Heart left ventricle (tissue), 16 donors: ENCODE results near the gene CPM. TPM values are rescaled to one million over a fixed set of nuclear protein-coding genes. Genes with fewer than 3 reads are reported as not detected.
"Not testable (repeated sequence)": the region's sequence is repeated elsewhere in the genome, so short reads cannot be mapped to it uniquely, and the experiment has no call there.

Experiments
- ATAC-seq, 4 donors: fragments of 200-7000 bp; cut with Tn5 transposase; one replicate each; pipeline ENCODE4 v1.9.1; 2020 to 2022; ENCODE audit warnings: moderate library complexity in 4 of 4, mild to moderate bottlenecking in 3 of 4, moderate number of reproducible peaks in 1 of 4
- DNase-seq, 5 donors: peaks; one replicate each; pipeline ENCODE4 v3.0.0-alpha.2; 2020
- H3K27ac ChIP-seq, 12 donors: fragments of 200-600 bp; sonication (generic) in 4 of 12; one replicate each; pipeline versions ENCODE4 v1.5.0 to v1.8.0; 2016 to 2022; ENCODE audit warnings: mild to moderate bottlenecking in 2 of 12
- H3K27me3 ChIP-seq, 9 donors: fragments of 200-600 bp; sonication (generic) in 2 of 9; one replicate each; pipeline versions ENCODE4 v1.5.1 to v1.8.0; 2016 to 2022; ENCODE audit warnings: mild to moderate bottlenecking in 3 of 9
- H3K36me3 ChIP-seq, 9 donors: fragments of 200-600 bp; sonication (generic) in 2 of 9; one replicate each; pipeline versions ENCODE4 v1.5.0 to v1.8.0; 2018 to 2022; ENCODE audit warnings: mild to moderate bottlenecking in 2 of 9
- H3K4me1 ChIP-seq, 12 donors: fragments of 200-600 bp; sonication (generic) in 4 of 12; one replicate each; pipeline versions ENCODE4 v1.5.0 to v1.8.0; 2016 to 2022; ENCODE audit warnings: mild to moderate bottlenecking in 3 of 12
- H3K4me3 ChIP-seq, 12 donors: fragments of 200-600 bp; sonication (generic) in 4 of 12; one replicate each; pipeline versions ENCODE4 v1.5.0 to v1.8.0; 2017 to 2022; ENCODE audit warnings: mild to moderate bottlenecking in 9 of 12, moderate library complexity in 4 of 12
- H3K9me3 ChIP-seq, 12 donors: fragments of 200-600 bp; sonication (generic) in 4 of 12; one replicate each; pipeline versions ENCODE4 v1.5.0 to v1.8.0; 2016 to 2022; ENCODE audit warnings: mild to moderate bottlenecking in 1 of 12
- POLR2A ChIP-seq, 2 donors: fragments of 450-650 bp; IDR thresholded peaks; one replicate each; pipeline ENCODE4 v1.6.1; 2017; ENCODE audit warnings: antibody characterized with exemption in 2 of 2, mild to moderate bottlenecking in 2 of 2, moderate library complexity in 2 of 2
- WGBS, 4 donors: extraction: QIAGEN DNeasy Blood & Tissue Kit in 2 of 4; methylation state at CpG; one replicate each; pipeline versions ENCODE4 v1.1.5 to v1.1.7; 2013 to 2018; 5-methylcytosine and 5-hydroxymethylcytosine counted together
- intact Hi-C, 10 donors: fragments of 100-400 bp; cut with DNase I; formaldehyde crosslinking; loops; one replicate each; pipeline versions ENCODE4 v1.11.1 to v1.14.2; 2022
- polyA plus RNA-seq, 2 donors: library from polyadenylated mRNA; stranded (reverse); fragments of 200-250 nt; gene quantifications; one replicate each; pipeline ENCODE4 v1.2.3, GENCODE V29; 2013
- total RNA-seq, 9 donors: library from RNA; depleted of rRNA in 2 of 9; stranded (reverse); fragments of >200 nt in 2 of 9; fragmentation: NEBNext Ultra II Directional in 3 of 9; extraction: Animal tissue kit (Norgen Biotek cat#: 25700) in 3 of 9; gene quantifications; one replicate each; pipeline versions ENCODE4 v1.1.0 to v1.2.4, GENCODE V29; 2016 to 2023
- TF ChIP-seq, protein P1 (sequence below), 12 donors: fragments of 200-600 bp; sonication (generic) in 4 of 12; IDR thresholded peaks; one replicate each; pipeline versions ENCODE4 v1.5.0 to v1.8.0; 2018 to 2022; ENCODE audit warnings: antibody characterized with exemption in 12 of 12, mild to moderate bottlenecking in 5 of 12
- donor health status: ischemic (EF 13 %, LVEDD 7.1; RV severe dilation, severe dysfunction).
- donor health status: healthy with polysubstance abuse.
- donor health status: DM: no; HTN: yes; CAD: no.
- donor health status: DM: no; HTN: no; CAD: no.
- donor health status: ischemic (EF 25% LVEDD 6.9; RV normal size, moderate dysfunction).
- donor health status: ischemic (EF 25% LVEDD 5.7; RV mildly dilated, moderate dysfunction).
- donor health status: healthy.
- donor health status: DM: yes; HTN: yes; CAD: no.
- donor health status: ischemic (EF 35%, LVEDD 5.7; RV mildly dilated, moderate dysfunction).
- donor health status: nonischemic (EF 11% LVEDD 7.7; RV severe dilation, severe dysfunction).
- donor health status: DM: yes; HTN: yes; CAD: no.
- donor health status: PGD.
- donor health status: ischemic (EF 29% LVEDD 5.4; RV normal size, mild dysfunction).
- donor health status: nonischemic (EF 23%, LVEDD 6.1; RV moderate dilation, normal function).

The CPM gene
- total and polyA plus RNA-seq, 11 donors, result 2.0 to 25.4 (median 8.8) TPM

- 93 to 97% (median 95%) methylated on average over 16 of the region's 16 CpGs for WGBS, 4 donors
- Histone ChIP-seq H3K36me3 (peaks cover 0 to 100% (median 100%) of the 10 kb centered on the region in 9 donors), H3K4me1 (peaks cover 0 to 15% (median 2%) of the 10 kb centered on the region in 12 donors), H3K4me3 (no peak overlapping the region), H3K27me3 (no peaks in the 10 kb centered on the region), H3K27ac (no peak overlapping the region), H3K9me3 (no peaks in the 10 kb centered on the region)
- ATAC-seq (no peak), DNase-seq (no peak)
- TF ChIP-seq, protein P1, sequence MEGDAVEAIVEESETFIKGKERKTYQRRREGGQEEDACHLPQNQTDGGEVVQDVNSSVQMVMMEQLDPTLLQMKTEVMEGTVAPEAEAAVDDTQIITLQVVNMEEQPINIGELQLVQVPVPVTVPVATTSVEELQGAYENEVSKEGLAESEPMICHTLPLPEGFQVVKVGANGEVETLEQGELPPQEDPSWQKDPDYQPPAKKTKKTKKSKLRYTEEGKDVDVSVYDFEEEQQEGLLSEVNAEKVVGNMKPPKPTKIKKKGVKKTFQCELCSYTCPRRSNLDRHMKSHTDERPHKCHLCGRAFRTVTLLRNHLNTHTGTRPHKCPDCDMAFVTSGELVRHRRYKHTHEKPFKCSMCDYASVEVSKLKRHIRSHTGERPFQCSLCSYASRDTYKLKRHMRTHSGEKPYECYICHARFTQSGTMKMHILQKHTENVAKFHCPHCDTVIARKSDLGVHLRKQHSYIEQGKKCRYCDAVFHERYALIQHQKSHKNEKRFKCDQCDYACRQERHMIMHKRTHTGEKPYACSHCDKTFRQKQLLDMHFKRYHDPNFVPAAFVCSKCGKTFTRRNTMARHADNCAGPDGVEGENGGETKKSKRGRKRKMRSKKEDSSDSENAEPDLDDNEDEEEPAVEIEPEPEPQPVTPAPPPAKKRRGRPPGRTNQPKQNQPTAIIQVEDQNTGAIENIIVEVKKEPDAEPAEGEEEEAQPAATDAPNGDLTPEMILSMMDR (IDR thresholded peaks at IDR 0.05), result no peak
- TF ChIP-seq POLR2A (IDR thresholded peaks at IDR 0.05), result no peak
- intact Hi-C loops, result no loop called here
Observed at GRCh38 chr12:68824597-68825250, 108.2 kb downstream of the CPM start.

DNA sequence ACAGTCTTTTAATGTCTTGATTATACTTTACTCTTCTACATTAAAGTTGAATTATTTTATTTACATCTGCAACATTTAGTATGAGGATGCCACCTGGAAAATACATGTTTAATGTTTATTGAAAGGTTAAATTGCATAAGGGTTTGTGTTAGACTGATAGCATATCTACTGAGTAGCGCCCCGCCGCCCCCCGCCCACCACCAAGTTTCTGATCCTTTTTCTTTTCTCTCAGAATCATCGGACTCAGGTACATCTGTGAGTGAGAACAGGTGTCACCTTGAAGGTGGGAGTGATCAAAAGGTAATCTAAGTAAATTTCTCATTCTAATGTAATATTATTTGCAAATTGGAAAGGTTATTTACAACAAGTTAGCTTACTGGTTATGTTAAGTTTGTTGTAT is 108.8 kb downstream of the CPM start:
- ATAC-seq (no peak), DNase-seq (no peak)
- TF ChIP-seq, protein P1 (IDR thresholded peaks at IDR 0.05), result no peak
- no peak for TF ChIP-seq POLR2A (IDR thresholded peaks at IDR 0.05)
- intact Hi-C loops, result no loop called here
- Histone ChIP-seq H3K4me3 (no peak overlapping the region), H3K9me3 (no peaks in the 10 kb centered on the region), H3K36me3 (peaks cover 0 to 100% (median 100%) of the 10 kb centered on the region in 9 donors), H3K27ac (no peak overlapping the region), H3K27me3 (no peaks in the 10 kb centered on the region), H3K4me1 (peaks cover 0 to 15% (median 3%) of the 10 kb centered on the region in 12 donors)
- WGBS, 4 donors, result 93 to 96% (median 94%) methylated on average over 5 of the region's 5 CpGs

DNA sequence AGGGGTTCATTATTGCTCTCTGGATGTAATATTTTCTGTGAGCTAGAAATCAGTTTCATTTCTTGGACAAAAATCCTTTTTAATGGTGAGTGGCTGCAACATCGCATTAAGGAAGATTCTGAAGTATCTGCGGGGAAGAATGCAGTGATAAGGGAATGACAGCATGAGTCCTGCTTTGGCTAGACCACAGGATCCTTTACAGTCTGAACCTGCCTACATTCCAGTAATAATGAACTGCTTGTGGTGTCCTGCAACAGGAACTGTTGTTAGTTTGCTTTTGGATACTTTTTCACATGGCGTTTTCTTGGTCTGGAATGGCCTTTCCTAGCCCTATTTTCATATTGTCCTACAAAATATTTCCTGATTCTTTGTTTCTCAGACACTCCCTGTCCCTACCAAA is 109.3 kb downstream of the CPM start:
- Histone ChIP-seq H3K27me3 (no peaks in the 10 kb centered on the region), H3K4me3 (no peak overlapping the region), H3K9me3 (no peaks in the 10 kb centered on the region), H3K4me1 (peaks cover 0 to 15% (median 3%) of the 10 kb centered on the region in 12 donors), H3K36me3 (peaks cover 0 to 100% (median 100%) of the 10 kb centered on the region in 9 donors), H3K27ac (no peak overlapping the region)
- 43 to 49% (median 45%) methylated on average over 3 of the region's 3 CpGs for WGBS, 4 donors
- no peak for TF ChIP-seq POLR2A (IDR thresholded peaks at IDR 0.05)
- TF ChIP-seq, protein P1 (IDR thresholded peaks at IDR 0.05), result no peak
- ATAC-seq, result no peak
- intact Hi-C loops, result no loop called here
- no peak for DNase-seq

DNA sequence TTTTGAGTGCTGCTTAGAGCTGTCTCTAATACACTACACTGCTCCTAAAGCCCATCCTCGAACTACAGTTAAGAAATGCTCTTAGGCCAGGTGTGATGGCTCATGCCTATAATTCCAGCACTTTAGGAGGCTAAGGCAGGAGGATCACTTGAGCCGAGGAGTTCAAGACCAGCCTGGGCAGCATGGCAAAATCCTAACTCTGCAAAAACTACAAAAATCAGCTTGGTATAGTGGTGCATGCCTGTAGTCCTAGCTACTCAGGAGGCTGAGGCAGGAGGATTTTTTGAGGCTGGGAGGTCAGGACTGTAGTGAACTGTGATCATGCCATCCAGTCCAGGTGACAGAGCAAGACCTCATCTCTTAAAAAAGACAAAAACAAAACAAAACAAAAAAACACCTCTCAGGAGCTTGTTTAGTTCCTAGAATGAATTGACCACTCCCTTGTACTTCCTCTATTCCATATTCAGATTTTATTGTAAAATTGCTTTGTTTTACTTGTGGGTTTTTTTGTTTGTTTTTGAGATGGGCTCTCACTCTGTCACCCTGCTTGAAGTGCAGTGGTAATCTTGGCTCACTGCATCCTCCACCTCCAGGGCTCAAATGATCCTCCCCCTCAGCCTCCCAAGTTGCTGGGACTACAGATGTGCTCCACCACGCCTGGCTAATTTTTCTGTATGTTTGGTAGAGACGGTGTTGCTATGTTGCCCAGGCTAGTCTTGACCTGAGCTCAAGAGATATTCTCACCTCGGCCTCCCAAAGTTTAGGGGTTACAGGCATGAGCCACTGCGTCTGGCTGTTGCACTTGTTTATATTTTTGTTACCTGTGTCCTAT is 111.4 kb downstream of the CPM start:
- ATAC-seq (no peak), DNase-seq (no peak)
- no peaks in the 10 kb centered on the region for H3K27me3 ChIP-seq
- H3K4me1 ChIP-seq, result peaks cover 0 to 15% (median 3%) of the 10 kb centered on the region in 12 donors
- H3K4me3 ChIP-seq, result no peak overlapping the region
- intact Hi-C loops, result no loop called here
- H3K9me3 ChIP-seq, result no peaks in the 10 kb centered on the region
- WGBS, 4 donors, result 94 to 96% (median 95%) methylated on average over 6 of the region's 6 CpGs
- H3K27ac ChIP-seq, result no peak overlapping the region
- peaks cover 0 to 100% (median 100%) of the 10 kb centered on the region in 9 donors for H3K36me3 ChIP-seq
- TF ChIP-seq, protein P1 (IDR thresholded peaks at IDR 0.05), result no peak
- TF ChIP-seq POLR2A (IDR thresholded peaks at IDR 0.05), result no peak

DNA sequence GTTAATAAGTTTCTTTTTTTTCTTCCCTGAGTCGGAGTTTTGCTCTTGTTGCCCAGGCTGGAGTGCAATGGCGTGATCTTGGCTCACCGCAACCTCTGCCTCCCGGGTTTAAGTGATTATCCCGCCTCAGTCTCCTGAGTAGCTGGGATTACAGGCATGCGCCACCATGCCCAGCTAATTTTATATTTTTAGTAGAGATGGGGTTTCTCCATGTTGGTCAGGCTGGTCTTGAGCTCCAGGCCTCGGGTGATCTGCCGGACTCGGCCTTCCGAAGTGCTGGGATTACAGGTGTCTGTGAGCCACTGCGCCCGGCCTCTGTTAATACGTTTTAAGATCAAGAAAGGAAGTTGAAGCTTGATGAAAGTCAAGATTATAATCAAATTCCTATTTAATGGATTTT is 113.5 kb downstream of the CPM start:
- not testable (repeated sequence) for DNase-seq, H3K27me3 ChIP-seq, H3K4me3 ChIP-seq, ATAC-seq, H3K27ac ChIP-seq, H3K9me3 ChIP-seq
- WGBS, 4 donors, result 80 to 88% (median 82%) methylated on average over 13 of the region's 13 CpGs
- peaks cover 0 to 100% (median 99%) of the 10 kb centered on the region in 9 donors for H3K36me3 ChIP-seq
- intact Hi-C loops, result loop anchor here in 1 of 10 donors (10.0 kb wide), 1 partner anchor 495 kb away; no protein-coding TSS in a partner anchor
- peaks cover 0 to 33% (median 8%) of the 10 kb centered on the region in 12 donors for H3K4me1 ChIP-seq
